Activated T-helper 1 cell treated with anti-CD3 and anti-CD28 coated beads, Interleukin-12 subunit alpha, Interleukin-12 subunit beta, Interleukin-2, Interleukin-4 antibody, amounts not matched to agents 30 ng/mL and 10 ng/mL and 1 ng/mL, durations not matched to agents 14 hours and 24 hours and 36 hours (primary cell): ENCODE results near the gene PLCB3. TPM values are rescaled to one million over a fixed set of nuclear protein-coding genes. Genes with fewer than 3 reads are reported as not detected.
A peak's percentile ranks its signal among the peaks of the same experiment; 100 is the strongest.

Source experiments
- DNase-seq: peaks from one replicate; pipeline ENCODE4 v3.0.0; 2021; ENCODE audit warnings: low spot score
- H3K27ac Mint-ChIP-seq: one replicate; pipeline ENCODE4 v1.8.0; 2021; ENCODE audit warnings: mild to moderate bottlenecking, mixed read lengths
- H3K27me3 Mint-ChIP-seq: one replicate; pipeline ENCODE4 v1.8.0; 2022; ENCODE audit warnings: mild to moderate bottlenecking, moderate library complexity, mixed read lengths; ENCODE audit not compliant: insufficient read depth
- H3K36me3 Mint-ChIP-seq: one replicate; pipeline ENCODE4 v1.8.0; 2021; ENCODE audit warnings: low read depth, mixed read lengths
- H3K4me1 Mint-ChIP-seq: one replicate; pipeline ENCODE4 v1.8.0; 2021; ENCODE audit warnings: low read depth, mixed read lengths
- H3K4me3 Mint-ChIP-seq: one replicate; pipeline ENCODE4 v1.8.0; 2021; ENCODE audit warnings: mild to moderate bottlenecking, moderate library complexity, mixed read lengths
- H3K9me3 Mint-ChIP-seq: one replicate; pipeline ENCODE4 v1.8.0; 2021; ENCODE audit warnings: mixed read lengths
- intact Hi-C: fragments of 100-400 bp; cut with micrococcal nuclease; formaldehyde crosslinking; loops from one replicate; pipeline ENCODE4 v1.15.1; 2024
- total RNA-seq: library from RNA; stranded (reverse); gene quantifications from 2 replicates; pipeline ENCODE4 v1.2.3, GENCODE V29; 2022

PLCB3 gene
- total RNA-seq, 1 donor from 2014 or later: 14.2 TPM

DNA sequence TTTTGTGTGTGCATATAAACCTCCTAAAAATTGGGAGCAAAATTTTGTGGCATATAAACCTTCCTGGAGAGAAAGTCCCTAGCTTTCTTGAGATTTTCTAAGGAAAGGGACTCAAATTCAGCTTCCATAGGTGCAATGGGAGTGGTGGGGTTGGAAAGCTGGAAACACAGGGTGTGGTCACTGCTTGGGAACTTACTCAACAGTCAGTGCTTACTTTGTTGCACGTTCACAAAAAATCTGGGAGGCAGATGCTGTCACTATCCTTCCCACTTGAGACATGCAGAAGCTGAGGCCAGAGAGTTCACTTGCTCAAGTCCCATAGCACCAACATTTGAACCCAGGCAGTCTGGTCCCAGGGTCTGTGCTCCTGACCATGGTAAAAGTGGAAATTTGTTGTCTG is 44.9 kb downstream of the PLCB3 start:
- H3K27me3 Mint-ChIP-seq: peaks cover 78% of the 10 kb centered on the region
- H3K9me3 Mint-ChIP-seq: no peaks in the 10 kb centered on the region
- H3K4me1 Mint-ChIP-seq: peaks cover 13% of the 10 kb centered on the region
- peaks cover 5% of the 10 kb centered on the region for H3K36me3 Mint-ChIP-seq
- H3K27ac Mint-ChIP-seq: no peak overlapping the region
- intact Hi-C loops: no loop called here
- no peak overlapping the region for H3K4me3 Mint-ChIP-seq
- no peak for DNase-seq

DNA sequence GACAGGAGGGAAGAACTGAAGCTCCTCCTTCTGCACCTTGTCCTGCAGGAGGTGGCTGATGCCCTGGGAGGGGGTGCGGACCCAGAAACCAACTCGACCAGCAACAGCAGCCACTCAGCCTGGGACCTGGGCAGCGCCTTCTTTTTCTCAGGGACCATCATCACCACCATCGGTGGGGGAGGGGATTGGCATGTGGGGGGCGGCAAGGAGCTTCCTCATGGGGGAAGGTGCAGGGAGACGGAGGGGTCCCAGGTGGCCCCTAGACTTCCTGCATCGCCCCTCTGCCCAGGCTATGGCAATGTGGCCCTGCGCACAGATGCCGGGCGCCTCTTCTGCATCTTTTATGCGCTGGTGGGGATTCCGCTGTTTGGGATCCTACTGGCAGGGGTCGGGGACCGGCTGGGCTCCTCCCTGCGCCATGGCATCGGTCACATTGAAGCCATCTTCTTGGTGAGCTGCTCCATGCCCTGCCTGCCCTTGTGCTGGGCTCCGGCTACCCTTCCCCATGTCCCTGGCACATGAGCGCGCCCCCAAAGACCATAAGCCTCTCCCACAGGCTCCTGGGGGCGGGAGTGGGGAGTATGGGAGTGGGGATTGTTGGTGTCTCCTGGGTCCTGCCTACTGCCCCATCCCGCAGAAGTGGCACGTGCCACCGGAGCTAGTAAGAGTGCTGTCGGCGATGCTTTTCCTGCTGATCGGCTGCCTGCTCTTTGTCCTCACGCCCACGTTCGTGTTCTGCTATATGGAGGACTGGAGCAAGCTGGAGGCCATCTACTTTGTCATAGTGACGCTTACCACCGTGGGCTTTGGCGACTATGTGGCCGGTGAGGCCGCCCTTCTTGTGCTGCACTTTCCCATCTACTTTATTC is 45.7 kb downstream of the PLCB3 start:
- no peak overlapping the region for H3K4me3 Mint-ChIP-seq

DNA sequence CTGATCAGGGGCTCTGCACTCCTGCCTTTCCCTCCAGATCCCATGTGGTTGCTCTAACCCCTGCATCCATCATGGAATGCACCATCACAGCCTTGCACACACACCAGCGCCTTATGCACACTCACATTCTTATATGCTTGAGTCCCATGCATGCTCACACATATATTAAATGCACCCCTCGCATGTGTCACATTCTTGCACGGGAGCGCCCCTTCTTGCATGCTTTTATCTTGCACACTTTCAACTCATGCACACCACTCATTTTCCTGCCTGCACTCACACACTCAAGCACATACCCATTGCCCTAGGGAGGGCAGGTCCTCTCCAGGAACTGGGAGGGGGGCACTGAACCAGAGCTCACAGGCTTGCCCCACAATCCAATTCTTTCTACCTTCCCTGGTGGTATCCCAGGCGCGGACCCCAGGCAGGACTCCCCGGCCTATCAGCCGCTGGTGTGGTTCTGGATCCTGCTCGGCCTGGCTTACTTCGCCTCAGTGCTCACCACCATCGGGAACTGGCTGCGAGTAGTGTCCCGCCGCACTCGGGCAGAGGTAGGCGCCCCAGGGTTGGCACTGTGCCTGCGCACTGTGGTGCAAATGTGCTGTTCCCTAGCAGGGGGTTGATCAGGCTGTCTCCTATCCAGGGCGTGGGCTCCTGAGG is 46.5 kb downstream of the PLCB3 start:
- Mint-ChIP-seq H3K9me3 (no peaks in the 10 kb centered on the region), H3K27ac (no peak overlapping the region), H3K4me3 (no peak overlapping the region), H3K4me1 (peaks cover 13% of the 10 kb centered on the region), H3K36me3 (peaks cover 5% of the 10 kb centered on the region), H3K27me3 (peaks cover 80% of the 10 kb centered on the region)
- intact Hi-C loops: no loop called here
- no peak for DNase-seq

More for the DNA sequence above, 45.7 kb downstream of the PLCB3 start:
- DNase-seq: no peak
- Mint-ChIP-seq H3K36me3 (peaks cover 5% of the 10 kb centered on the region), H3K27me3 (peaks cover 83% of the 10 kb centered on the region), H3K4me1 (peaks cover 13% of the 10 kb centered on the region), H3K9me3 (no peaks in the 10 kb centered on the region), H3K27ac (no peak overlapping the region)
- intact Hi-C loops: no loop called here

DNA sequence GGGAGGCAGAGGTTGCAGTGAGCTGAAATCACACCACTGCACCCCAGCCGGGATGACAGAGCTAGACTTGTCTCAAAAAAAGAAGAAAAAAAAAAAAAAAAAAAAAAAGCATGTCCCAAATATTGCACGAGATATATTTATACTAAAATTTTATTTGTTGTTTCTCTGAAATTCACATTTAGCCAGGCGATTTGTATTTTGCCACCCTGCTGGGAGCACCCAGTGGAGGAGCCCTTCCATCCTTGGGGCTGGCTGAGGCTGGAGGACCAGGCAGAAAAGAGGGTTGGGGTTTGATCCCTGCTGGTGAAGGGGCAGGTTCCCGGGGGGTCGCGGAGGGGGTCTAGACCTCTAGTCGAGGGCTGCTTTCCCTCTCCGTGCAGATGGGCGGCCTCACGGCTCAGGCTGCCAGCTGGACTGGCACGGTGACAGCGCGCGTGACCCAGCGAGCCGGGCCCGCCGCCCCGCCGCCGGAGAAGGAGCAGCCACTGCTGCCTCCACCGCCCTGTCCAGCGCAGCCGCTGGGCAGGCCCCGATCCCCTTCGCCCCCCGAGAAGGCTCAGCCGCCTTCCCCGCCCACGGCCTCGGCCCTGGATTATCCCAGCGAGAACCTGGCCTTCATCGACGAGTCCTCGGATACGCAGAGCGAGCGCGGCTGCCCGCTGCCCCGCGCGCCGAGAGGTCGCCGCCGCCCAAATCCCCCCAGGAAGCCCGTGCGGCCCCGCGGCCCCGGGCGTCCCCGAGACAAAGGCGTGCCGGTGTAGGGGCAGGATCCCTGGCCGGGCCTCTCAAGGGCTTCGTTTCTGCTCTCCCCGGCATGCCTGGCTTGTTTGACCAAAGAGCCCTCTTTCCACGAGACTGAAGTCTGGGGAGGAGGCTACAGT is 47.9 kb downstream of the PLCB3 start:
- H3K36me3 Mint-ChIP-seq: peaks cover 5% of the 10 kb centered on the region
- peak overlapping the region; percentile 72 for H3K27ac Mint-ChIP-seq
- H3K27me3 Mint-ChIP-seq: peaks cover 67% of the 10 kb centered on the region
- no peaks in the 10 kb centered on the region for H3K9me3 Mint-ChIP-seq
- intact Hi-C loops: no loop called here
- no peak for DNase-seq
- H3K4me3 Mint-ChIP-seq: peak overlapping the region; percentile 51
- peaks cover 16% of the 10 kb centered on the region for H3K4me1 Mint-ChIP-seq

DNA sequence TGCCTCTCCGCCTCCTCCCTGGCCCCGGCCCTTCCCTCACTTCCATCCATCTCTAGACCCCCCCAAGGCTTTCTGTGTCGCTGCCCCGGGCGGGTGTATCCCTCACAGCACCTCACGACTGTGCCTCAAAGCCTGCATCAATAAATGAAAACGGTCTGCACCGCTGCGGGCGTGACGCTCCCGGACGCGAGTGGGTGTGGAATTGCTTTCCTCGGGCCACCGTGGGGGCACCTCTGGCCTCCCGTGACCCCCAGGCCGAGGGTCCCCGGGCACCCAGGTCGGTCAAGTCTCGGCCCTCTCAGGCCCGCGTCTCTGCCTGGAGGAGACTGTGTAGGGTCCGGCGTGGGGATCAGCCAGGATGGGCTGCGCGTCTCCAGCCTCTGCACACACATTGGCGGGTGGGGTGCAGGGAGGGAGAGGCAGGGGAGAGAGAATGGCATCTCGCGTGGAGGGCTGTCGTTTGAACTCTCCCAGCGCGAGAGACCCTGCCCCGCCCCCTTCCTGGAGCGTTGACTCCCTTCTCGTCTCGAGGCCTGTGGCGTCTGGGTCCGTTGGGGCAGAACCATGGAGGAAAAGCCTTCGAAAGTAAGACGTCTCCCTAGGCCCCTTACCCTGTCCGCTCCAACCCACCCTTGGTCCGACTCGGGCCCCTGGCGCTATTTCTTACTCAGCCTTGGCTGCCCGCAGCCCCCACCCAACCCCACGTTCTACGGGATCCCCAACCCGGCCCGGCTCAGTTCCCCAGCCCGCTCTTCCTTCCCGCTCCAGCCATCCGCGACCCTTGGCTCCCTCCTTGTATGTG is 48.7 kb downstream of the PLCB3 start, which contains the start of gene CATSPERZ:
Gene CATSPERZ (plus strand): TSS at position 512 of the 802 bp plus-strand sequence. CDS start 53 bp downstream, at position 565.
- intact Hi-C loops: no loop called here
- no peak for DNase-seq
- Mint-ChIP-seq H3K27me3 (peaks cover 59% of the 10 kb centered on the region), H3K36me3 (peaks cover 5% of the 10 kb centered on the region), H3K9me3 (no peaks in the 10 kb centered on the region), H3K4me1 (peaks cover 21% of the 10 kb centered on the region), H3K4me3 (peak within 1 kb of the TSS; percentile 76), H3K27ac (peak within 1 kb of the TSS; percentile 72)

DNA sequence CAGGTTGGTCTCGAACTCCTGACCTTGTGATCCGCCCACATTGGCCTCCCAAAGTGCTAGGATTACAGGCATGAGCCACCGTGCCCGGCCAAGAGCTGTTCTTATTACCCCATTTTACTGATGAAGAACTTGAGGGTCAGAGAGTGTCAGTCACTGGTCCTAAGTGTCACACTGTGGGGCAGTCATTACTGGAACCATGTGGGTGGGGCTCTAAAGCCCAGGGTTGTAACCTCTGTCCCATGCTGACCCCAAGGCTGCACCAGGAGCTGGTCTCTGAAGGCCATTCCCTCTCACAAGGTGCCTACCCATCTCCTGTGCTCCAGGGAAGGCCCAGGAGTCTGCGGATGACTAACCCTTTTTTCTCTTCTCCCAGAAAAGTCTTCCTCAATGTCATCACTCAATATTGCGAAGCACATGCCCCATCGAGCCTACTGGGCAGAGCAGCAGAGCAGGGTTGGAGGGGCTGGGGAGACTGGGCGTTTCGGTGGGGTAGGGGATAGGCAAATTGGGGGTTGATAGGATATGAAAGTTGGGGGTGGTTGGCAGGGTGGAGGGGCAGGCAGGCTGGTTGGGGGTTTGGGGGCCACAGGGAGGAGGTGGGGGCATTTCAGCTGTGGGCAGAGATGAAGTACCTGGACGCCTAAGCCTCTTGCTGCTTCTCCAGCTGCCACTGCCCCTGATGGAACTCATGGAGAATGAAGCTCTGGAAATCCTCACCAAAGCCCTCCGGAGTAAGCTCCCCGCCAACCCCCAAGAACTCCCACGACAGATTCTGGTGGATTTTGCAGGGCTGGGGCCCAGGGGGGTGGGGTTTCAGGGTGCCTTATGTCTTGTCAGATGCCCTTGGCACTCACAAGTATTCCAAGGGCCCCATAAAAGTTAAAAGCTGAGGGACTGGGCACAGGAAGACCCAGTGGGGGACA is 52.0 kb downstream of the PLCB3 start:
- no peak for DNase-seq
- H3K4me1 Mint-ChIP-seq: peaks cover 18% of the 10 kb centered on the region
- H3K9me3 Mint-ChIP-seq: no peaks in the 10 kb centered on the region
- H3K27me3 Mint-ChIP-seq: peaks cover 27% of the 10 kb centered on the region
- H3K36me3 Mint-ChIP-seq: peaks cover 10% of the 10 kb centered on the region
- peak overlapping the region; percentile 91 for H3K4me3 Mint-ChIP-seq
- intact Hi-C loops: loop anchor here (1.0 to 2.0 kb wide), 2 partner anchors 99 to 303 kb away; no protein-coding TSS in a partner anchor
- peak overlapping the region; percentile 23 for H3K27ac Mint-ChIP-seq

DNA sequence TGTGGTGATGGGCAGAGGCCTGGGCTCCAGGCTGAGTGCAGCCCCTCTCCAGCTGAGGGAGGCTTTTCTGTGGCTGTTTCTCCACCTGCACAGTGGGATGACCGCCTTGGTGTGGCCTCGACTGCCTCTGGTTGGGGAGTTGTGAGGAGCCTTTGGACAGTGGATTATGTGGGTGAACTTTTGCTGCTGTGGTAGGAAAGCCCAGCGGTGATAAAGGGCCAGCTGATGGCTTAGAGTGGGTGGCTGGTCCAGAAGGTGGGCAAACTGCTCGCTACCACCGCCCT is 52.6 kb downstream of the PLCB3 start:
- Mint-ChIP-seq H3K27me3 (peaks cover 21% of the 10 kb centered on the region), H3K4me3 (peak overlapping the region; percentile 91), H3K9me3 (no peaks in the 10 kb centered on the region), H3K27ac (peak overlapping the region; percentile 98), H3K4me1 (peaks cover 18% of the 10 kb centered on the region), H3K36me3 (peaks cover 10% of the 10 kb centered on the region)
- DNase-seq: no peak
- intact Hi-C loops: loop anchor here (1.0 to 2.0 kb wide), 2 partner anchors 100 to 303 kb away; no protein-coding TSS in a partner anchor

DNA sequence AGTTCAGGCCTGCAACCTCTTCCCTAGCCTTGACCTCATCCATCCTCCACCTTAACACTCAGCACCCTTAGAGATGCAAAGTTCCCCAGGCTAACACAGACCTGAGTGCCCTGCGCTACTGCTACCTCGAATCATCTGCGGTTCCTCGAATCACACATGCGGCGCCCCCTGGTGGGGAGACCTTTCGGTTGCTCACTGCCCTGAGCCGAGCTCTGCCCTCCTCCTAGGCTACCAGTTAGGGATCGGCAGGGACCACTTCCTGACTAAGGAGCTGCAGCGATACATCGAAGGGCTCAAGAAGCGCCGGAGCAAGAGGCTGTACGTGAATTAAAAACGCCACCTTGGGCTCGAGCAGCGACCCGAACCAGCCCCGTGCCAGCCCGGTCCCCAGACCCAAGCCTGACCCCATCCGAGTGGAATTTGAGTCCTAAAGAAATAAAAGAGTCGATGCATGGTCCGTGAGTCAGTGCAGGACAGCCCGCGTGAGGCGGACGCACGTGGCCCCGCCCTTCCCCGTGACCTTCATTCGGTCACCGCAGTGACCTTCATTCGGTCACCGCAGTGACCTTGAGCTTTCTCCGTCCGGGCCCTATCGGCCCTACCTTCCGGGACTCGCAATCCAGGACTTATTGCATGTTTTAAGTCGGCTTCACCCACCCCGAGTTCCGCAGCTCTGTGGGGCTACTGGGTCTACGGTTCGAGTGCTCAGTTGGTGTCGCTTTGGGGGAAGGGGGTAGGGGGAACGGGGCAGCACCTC is 53.2 kb downstream of the PLCB3 start:
- Mint-ChIP-seq H3K9me3 (no peaks in the 10 kb centered on the region), H3K4me3 (peak overlapping the region; percentile 91), H3K27ac (peak overlapping the region; percentile 98), H3K36me3 (peaks cover 10% of the 10 kb centered on the region), H3K4me1 (peaks cover 18% of the 10 kb centered on the region), H3K27me3 (peaks cover 19% of the 10 kb centered on the region)
- peak; percentile 86 for DNase-seq
- intact Hi-C loops: loop anchor here (1.0 to 2.0 kb wide), 13 partner anchors 13 to 466 kb away; partner anchors contain the start of genes CCDC88B, DNAJC4, FKBP2 and GPR137

DNA sequence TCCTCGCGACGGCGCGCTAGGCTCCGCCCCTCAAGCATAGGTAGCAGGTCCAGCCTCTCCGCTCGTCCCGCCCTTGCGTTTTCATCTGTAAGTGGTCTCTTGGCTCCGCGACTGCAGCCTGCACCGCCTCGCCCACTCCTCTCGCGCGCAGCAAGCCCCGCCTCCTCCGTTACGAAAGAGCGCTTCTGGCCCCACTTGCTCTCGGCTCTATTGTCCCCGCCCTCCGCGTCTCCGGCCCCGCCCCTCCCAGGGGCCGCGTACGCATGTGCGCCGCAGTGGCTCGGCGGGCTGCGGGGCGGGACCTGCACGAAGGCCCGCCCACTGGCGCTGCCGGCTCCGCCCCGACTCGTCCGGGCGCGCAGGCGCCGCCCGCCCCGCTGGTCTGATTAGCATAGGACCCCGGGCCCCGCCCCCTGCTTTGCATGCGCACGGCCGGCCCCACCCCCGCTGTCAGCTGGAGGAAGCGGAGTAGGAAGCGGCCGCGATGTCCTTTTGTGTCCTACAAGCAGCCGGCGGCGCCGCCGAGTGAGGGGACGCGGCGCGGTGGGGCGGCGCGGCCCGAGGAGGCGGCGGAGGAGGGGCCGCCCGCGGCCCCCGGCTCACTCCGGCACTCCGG is 53.9 kb downstream of the PLCB3 start, which contains the start of gene ESRRA:
Gene ESRRA (plus strand): TSS at position 450 of the 616 bp plus-strand sequence. CDS start 1,656 bp downstream, outside the sequence.
- Mint-ChIP-seq H3K27ac (peak within 1 kb of the TSS; percentile 98), H3K4me1 (peaks cover 18% of the 10 kb centered on the region), H3K4me3 (peak within 1 kb of the TSS; percentile 92), H3K27me3 (peaks cover 14% of the 10 kb centered on the region), H3K9me3 (no peaks in the 10 kb centered on the region), H3K36me3 (peaks cover 8% of the 10 kb centered on the region)
- DNase-seq: peak; percentile 99
- intact Hi-C loops: loop anchor here (1.0 to 2.0 kb wide), 12 partner anchors 12 to 467 kb away; partner anchors contain the start of genes CCDC88B, DNAJC4, FKBP2 and GPR137
